LNCAP (cell line): ENCODE measurements around the gene CD207.

ENCODE experiments used
- CTCF ChIP-seq: fragments of 450-650 bp; IDR thresholded peaks from 2 replicates; pipeline ENCODE4 v1.5.1; 2017; ENCODE audit warnings: mild to moderate bottlenecking

The CD207 gene

DNA sequence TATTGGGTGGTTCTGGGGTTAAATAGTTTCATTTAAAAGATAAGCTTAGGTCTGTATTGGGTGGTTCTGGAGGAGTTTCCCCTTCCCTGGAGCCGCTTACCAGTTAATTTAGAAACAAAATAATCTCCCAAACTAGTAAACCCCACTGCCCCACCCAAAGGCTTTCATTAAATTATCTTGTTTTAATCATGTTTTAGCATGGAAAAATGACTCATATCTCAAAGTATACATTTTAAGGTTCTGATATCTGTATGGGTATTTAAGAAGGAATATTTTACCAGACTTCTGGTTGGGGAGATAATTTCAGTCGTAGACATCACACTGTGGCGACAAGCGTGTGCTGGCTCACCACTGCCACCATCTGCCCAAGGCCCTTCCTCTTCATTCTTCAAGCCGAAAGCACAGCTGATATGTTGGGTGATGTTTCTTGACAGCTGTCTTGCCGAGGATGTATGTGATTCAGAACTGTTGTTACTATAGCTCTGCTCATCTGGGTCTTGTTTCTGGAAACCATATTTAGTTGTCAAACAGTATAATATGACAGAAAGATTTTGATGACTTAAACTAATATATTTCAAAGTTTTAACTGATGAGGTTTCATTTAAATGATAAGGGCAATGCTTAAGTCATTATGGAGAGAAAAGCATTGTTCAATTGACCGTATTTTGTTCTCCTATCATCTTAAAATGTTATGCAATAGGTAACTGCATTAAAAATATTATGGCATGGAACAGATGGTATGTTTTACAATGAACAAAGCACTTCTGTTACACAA lies 50.3 kb downstream of the CD207 start:
- TF ChIP-seq CTCF: peak; percentile 46; the same call in 1 of the 2 replicates

DNA sequence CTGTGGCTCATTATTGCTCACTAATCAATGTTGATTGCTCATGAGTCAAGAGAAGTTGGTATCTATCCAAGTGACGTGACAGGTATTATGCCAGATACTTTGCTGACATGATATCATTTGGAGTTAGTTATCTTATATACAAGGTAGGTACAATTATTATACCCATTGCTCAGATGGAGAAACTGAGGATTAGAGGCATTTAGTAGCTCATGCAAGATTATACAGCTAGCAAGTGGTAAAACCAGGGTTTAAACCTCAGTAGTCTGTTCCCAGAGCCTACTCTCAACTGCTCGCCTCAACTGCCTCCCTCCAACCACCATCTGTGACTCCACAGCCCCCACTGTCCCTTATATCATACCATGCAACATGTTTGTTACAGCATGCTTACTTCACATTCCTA lies 51.3 kb downstream of the CD207 start:
- TF ChIP-seq CTCF: no peak
